ENCODE data around the gene ATP5F1C. TPM values are rescaled to one million over a fixed set of nuclear protein-coding genes. Genes with fewer than 3 reads are reported as not detected.

Gene ATP5F1C
- total and polyA plus RNA-seq, 2 experiments from 2014 or later, result 332 to 537 TPM

DNA sequence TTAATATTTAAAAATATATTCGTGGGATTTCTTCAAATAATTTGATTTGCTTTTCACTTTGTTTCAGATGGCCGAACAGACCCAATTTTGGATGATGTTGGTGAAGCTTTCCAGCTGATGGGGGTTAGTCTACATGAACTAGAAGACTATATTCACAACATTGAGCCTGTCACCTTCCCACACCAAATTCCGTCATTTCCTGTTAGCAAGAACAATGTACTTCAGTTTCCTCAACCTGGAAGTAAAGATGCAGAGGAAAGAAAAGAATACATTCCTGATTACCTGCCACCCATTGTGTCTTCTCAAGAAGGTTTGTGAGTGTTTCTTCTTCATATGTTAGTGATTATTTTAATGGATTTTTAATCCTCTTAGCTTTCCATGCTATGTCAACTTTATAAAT lies 36.3 kb downstream of the ATP5F1C start:
- Mint-ChIP-seq H3K9me3 (no peaks in the 10 kb centered on the region), H3K4me1 (peaks cover 8% of the 10 kb centered on the region), H3K4me3 (no peak overlapping the region), H3K27ac (no peak overlapping the region), H3K36me3 (ENCODE audit: low read depth) (peaks cover 13% of the 10 kb centered on the region), H3K27me3 (ENCODE audit: insufficient read depth, low read depth, poor library complexity) (peaks cover 2% of the 10 kb centered on the region)
- Histone ChIP-seq H3K79me2 (replicated peaks; ENCODE audit: insufficient read depth) (peaks cover 74% of the 10 kb centered on the region), H3F3A (replicated peaks; ENCODE audit: low read depth) (no peaks in the 10 kb centered on the region), H3K9me2 (ENCODE audit: insufficient read depth) (no peaks in the 10 kb centered on the region), H3K4me2 (no peak overlapping the region), H3K4me1 (ENCODE audit: insufficient read depth) (peaks cover 8% of the 10 kb centered on the region; the same call in 1 of the 2 replicates), H3K27me3 (ENCODE audit: insufficient read depth) (no peaks in the 10 kb centered on the region), H3K36me3 (ENCODE audit: insufficient read depth) (no peaks in the 10 kb centered on the region; the same call in 1 of the 2 replicates), H2AFZ (no peak overlapping the region), H4K20me1 (replicated peaks; ENCODE audit: insufficient read depth) (peaks cover 20% of the 10 kb centered on the region), H3K4me3 (no peak overlapping the region), H3K27ac (ENCODE audit: low read depth) (no peak overlapping the region)
- DNase-seq (ENCODE audit: low spot score) (no peak), ATAC-seq (no peak)
- TF ChIP-seq JUNB (IDR thresholded peaks at IDR 0.05; ENCODE audit: unreplicated experiment) (no peak), ZNF331 (CRISPR knock-in tag; IDR thresholded peaks at IDR 0.05; ENCODE audit: low read depth) (no peak), STAT1 (IDR thresholded peaks at IDR 0.05; ENCODE audit: unreplicated experiment) (no peak), NANOG (IDR thresholded peaks at IDR 0.05; ENCODE audit: borderline replicate concordance) (no peak), ZNF114 (CRISPR knock-in tag; IDR thresholded peaks at IDR 0.05) (no peak), POLR2AphosphoS5 (IDR thresholded peaks at IDR 0.05; ENCODE audit: low read depth) (no peak), CREB1 (CRISPR knock-in tag; IDR thresholded peaks at IDR 0.05; ENCODE audit: low read depth) (no peak), EZH2phosphoT487 (IDR thresholded peaks at IDR 0.05; ENCODE audit: unreplicated experiment) (no peak)
- TF ChIP-seq, protein P1, sequence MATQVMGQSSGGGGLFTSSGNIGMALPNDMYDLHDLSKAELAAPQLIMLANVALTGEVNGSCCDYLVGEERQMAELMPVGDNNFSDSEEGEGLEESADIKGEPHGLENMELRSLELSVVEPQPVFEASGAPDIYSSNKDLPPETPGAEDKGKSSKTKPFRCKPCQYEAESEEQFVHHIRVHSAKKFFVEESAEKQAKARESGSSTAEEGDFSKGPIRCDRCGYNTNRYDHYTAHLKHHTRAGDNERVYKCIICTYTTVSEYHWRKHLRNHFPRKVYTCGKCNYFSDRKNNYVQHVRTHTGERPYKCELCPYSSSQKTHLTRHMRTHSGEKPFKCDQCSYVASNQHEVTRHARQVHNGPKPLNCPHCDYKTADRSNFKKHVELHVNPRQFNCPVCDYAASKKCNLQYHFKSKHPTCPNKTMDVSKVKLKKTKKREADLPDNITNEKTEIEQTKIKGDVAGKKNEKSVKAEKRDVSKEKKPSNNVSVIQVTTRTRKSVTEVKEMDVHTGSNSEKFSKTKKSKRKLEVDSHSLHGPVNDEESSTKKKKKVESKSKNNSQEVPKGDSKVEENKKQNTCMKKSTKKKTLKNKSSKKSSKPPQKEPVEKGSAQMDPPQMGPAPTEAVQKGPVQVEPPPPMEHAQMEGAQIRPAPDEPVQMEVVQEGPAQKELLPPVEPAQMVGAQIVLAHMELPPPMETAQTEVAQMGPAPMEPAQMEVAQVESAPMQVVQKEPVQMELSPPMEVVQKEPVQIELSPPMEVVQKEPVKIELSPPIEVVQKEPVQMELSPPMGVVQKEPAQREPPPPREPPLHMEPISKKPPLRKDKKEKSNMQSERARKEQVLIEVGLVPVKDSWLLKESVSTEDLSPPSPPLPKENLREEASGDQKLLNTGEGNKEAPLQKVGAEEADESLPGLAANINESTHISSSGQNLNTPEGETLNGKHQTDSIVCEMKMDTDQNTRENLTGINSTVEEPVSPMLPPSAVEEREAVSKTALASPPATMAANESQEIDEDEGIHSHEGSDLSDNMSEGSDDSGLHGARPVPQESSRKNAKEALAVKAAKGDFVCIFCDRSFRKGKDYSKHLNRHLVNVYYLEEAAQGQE (IDR thresholded peaks at IDR 0.05; ENCODE audit: unreplicated experiment), result no peak
- TF ChIP-seq, protein P2, sequence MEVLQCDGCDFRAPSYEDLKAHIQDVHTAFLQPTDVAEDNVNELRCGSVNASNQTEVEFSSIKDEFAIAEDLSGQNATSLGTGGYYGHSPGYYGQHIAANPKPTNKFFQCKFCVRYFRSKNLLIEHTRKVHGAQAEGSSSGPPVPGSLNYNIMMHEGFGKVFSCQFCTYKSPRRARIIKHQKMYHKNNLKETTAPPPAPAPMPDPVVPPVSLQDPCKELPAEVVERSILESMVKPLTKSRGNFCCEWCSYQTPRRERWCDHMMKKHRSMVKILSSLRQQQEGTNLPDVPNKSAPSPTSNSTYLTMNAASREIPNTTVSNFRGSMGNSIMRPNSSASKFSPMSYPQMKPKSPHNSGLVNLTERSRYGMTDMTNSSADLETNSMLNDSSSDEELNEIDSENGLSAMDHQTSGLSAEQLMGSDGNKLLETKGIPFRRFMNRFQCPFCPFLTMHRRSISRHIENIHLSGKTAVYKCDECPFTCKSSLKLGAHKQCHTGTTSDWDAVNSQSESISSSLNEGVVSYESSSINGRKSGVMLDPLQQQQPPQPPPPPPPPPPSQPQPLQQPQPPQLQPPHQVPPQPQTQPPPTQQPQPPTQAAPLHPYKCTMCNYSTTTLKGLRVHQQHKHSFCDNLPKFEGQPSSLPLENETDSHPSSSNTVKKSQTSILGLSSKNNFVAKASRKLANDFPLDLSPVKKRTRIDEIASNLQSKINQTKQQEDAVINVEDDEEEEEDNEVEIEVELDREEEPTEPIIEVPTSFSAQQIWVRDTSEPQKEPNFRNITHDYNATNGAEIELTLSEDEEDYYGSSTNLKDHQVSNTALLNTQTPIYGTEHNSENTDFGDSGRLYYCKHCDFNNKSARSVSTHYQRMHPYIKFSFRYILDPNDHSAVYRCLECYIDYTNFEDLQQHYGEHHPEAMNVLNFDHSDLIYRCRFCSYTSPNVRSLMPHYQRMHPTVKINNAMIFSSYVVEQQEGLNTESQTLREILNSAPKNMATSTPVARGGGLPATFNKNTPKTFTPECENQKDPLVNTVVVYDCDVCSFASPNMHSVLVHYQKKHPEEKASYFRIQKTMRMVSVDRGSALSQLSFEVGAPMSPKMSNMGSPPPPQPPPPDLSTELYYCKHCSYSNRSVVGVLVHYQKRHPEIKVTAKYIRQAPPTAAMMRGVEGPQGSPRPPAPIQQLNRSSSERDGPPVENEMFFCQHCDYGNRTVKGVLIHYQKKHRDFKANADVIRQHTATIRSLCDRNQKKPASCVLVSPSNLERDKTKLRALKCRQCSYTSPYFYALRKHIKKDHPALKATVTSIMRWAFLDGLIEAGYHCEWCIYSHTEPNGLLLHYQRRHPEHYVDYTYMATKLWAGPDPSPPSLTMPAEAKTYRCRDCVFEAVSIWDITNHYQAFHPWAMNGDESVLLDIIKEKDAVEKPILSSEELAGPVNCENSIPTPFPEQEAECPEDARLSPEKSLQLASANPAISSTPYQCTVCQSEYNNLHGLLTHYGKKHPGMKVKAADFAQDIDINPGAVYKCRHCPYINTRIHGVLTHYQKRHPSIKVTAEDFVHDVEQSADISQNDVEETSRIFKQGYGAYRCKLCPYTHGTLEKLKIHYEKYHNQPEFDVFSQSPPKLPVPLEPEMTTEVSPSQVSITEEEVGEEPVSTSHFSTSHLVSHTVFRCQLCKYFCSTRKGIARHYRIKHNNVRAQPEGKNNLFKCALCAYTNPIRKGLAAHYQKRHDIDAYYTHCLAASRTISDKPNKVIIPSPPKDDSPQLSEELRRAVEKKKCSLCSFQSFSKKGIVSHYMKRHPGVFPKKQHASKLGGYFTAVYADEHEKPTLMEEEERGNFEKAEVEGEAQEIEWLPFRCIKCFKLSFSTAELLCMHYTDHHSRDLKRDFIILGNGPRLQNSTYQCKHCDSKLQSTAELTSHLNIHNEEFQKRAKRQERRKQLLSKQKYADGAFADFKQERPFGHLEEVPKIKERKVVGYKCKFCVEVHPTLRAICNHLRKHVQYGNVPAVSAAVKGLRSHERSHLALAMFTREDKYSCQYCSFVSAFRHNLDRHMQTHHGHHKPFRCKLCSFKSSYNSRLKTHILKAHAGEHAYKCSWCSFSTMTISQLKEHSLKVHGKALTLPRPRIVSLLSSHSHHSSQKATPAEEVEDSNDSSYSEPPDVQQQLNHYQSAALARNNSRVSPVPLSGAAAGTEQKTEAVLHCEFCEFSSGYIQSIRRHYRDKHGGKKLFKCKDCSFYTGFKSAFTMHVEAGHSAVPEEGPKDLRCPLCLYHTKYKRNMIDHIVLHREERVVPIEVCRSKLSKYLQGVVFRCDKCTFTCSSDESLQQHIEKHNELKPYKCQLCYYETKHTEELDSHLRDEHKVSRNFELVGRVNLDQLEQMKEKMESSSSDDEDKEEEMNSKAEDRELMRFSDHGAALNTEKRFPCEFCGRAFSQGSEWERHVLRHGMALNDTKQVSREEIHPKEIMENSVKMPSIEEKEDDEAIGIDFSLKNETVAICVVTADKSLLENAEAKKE (CRISPR knock-in tag; IDR thresholded peaks at IDR 0.05), result no peak
- TF ChIP-seq, protein P3, sequence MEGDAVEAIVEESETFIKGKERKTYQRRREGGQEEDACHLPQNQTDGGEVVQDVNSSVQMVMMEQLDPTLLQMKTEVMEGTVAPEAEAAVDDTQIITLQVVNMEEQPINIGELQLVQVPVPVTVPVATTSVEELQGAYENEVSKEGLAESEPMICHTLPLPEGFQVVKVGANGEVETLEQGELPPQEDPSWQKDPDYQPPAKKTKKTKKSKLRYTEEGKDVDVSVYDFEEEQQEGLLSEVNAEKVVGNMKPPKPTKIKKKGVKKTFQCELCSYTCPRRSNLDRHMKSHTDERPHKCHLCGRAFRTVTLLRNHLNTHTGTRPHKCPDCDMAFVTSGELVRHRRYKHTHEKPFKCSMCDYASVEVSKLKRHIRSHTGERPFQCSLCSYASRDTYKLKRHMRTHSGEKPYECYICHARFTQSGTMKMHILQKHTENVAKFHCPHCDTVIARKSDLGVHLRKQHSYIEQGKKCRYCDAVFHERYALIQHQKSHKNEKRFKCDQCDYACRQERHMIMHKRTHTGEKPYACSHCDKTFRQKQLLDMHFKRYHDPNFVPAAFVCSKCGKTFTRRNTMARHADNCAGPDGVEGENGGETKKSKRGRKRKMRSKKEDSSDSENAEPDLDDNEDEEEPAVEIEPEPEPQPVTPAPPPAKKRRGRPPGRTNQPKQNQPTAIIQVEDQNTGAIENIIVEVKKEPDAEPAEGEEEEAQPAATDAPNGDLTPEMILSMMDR (conservative IDR thresholded peaks at IDR 0.05; ENCODE audit: low read depth in 2 of 2), result no peak

All from GM23338 (cell line).